Uterus (tissue), 4 donors: ENCODE results near the gene B3GNT9. TPM values are rescaled to one million over a fixed set of nuclear protein-coding genes. Genes with fewer than 3 reads are reported as not detected.

Experiments used
- DNase-seq, 2 donors: peaks; one replicate each; pipeline ENCODE4 v3.0.0-alpha.2; 2019 to 2020
- H3K27ac ChIP-seq, 2 donors: fragments of 200-600 bp; sonication (generic); 1 replicate in 1 of 2; 2 replicates in 1 of 2; pipeline ENCODE4 v1.5.1; 2016 to 2018
- H3K27me3 ChIP-seq, 2 donors: fragments of 200-600 bp; sonication (generic); one replicate each; pipeline ENCODE4 v1.5.1; 2018 to 2019; ENCODE audit warnings: control low read depth in 1 of 2
- H3K36me3 ChIP-seq, 2 donors: fragments of 200-600 bp; sonication (generic); one replicate each; pipeline ENCODE4 v1.5.1; 2019; ENCODE audit warnings: control low read depth in 1 of 2
- H3K4me1 ChIP-seq, 2 donors: fragments of 200-600 bp; sonication (generic); one replicate each; pipeline ENCODE4 v1.5.1; 2018 to 2019; ENCODE audit warnings: control low read depth in 1 of 2
- H3K4me3 ChIP-seq, 2 donors: fragments of 200-600 bp; sonication (generic); 1 replicate in 1 of 2; 2 replicates in 1 of 2; pipeline ENCODE4 v1.5.1; 2018 to 2019; ENCODE audit warnings: mild to moderate bottlenecking in 1 of 2
- H3K9me3 ChIP-seq, 2 donors: fragments of 200-600 bp; sonication (generic); one replicate each; pipeline ENCODE4 v1.5.1; 2019; ENCODE audit warnings: control low read depth in 1 of 2
- POLR2A ChIP-seq, 2 donors: fragments of 450-650 bp; IDR thresholded peaks; one replicate each; pipeline ENCODE4 v1.6.1; 2016; ENCODE audit warnings: antibody characterized with exemption in 2 of 2, mild to moderate bottlenecking in 1 of 2, moderate library complexity in 1 of 2
- intact Hi-C: fragments of 100-400 bp; cut with DNase I; formaldehyde crosslinking; loops from one replicate; pipeline ENCODE4 v1.15.1; 2023; ENCODE audit warnings: low total_unique reads
- total RNA-seq, 4 donors: library from RNA; depleted of rRNA in 3 of 4; stranded (reverse); fragments of >200 nt in 3 of 4; gene quantifications; one replicate each; pipeline versions ENCODE4 v1.1.0 to v1.2.4, GENCODE V29; 2014 to 2023
- TF ChIP-seq, protein P1 (sequence below), 4 experiments: fragments of 200-600 bp in 2 of 4; fragments of 450-650 bp in 2 of 4; sonication (generic) in 2 of 4; IDR thresholded peaks; one replicate each; pipeline ENCODE4 v1.5.1; 2016 to 2019; ENCODE audit warnings: antibody characterized with exemption in 4 of 4, mild to moderate bottlenecking in 2 of 4, moderate library complexity in 1 of 4
- donor health status: DM: yes; HTN: yes; CAD: no.

Gene B3GNT9
- total RNA-seq, 4 donors from 2014 or later, result 2.4 to 40.1 (median 15.1) TPM

DNA sequence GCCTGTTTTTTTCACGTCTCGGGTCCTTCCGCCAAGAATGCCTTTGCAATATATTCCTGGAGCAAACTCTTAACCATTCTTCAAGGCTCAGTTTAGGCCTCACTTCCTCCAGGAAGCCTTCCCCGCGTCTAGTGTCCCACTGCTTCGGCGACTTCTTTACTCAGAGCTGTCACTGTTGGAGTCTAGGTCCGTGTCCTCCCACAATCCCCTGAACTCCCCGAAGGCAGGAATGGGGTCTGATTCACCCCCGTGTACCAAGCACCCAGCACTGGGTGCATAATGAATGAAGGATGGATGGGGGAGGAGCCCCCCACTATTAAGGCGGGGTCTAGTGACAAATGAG, 32.5 kb upstream of the B3GNT9 start:
- TF ChIP-seq POLR2A (IDR thresholded peaks at IDR 0.05), result no peak
- TF ChIP-seq, protein P1, sequence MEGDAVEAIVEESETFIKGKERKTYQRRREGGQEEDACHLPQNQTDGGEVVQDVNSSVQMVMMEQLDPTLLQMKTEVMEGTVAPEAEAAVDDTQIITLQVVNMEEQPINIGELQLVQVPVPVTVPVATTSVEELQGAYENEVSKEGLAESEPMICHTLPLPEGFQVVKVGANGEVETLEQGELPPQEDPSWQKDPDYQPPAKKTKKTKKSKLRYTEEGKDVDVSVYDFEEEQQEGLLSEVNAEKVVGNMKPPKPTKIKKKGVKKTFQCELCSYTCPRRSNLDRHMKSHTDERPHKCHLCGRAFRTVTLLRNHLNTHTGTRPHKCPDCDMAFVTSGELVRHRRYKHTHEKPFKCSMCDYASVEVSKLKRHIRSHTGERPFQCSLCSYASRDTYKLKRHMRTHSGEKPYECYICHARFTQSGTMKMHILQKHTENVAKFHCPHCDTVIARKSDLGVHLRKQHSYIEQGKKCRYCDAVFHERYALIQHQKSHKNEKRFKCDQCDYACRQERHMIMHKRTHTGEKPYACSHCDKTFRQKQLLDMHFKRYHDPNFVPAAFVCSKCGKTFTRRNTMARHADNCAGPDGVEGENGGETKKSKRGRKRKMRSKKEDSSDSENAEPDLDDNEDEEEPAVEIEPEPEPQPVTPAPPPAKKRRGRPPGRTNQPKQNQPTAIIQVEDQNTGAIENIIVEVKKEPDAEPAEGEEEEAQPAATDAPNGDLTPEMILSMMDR (IDR thresholded peaks at IDR 0.05), result no peak
- intact Hi-C loops, result no loop called here
- no peak for DNase-seq
- Histone ChIP-seq H3K4me1 (peaks cover 0 to 9% of the 10 kb centered on the region in 2 donors), H3K27me3 (no peaks in the 10 kb centered on the region), H3K27ac (peak overlapping the region; percentile 97 to 98), H3K9me3 (no peaks in the 10 kb centered on the region), H3K4me3 (peak overlapping the region; percentile 80 to 84), H3K36me3 (no peaks in the 10 kb centered on the region)

DNA sequence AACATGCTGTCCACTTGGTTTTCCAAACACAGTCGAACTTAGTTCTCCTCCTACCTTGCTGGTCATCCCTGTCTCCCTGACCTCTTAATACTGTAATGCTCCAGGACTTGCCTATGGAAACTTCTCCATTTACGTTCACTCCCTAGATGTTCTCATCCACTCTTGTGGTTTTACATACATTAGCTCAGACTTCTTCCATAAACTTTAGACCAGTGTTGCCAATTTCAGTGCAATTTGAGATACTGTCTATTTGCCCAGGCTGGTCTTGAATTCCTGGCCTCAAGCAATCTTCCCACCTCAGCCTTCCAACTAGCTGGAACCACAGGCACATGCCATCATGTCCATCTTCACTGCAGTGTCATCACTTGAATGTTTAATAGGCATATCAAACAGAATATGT, 31.5 kb upstream of the B3GNT9 start:
- Histone ChIP-seq H3K27me3 (no peaks in the 10 kb centered on the region), H3K36me3 (no peaks in the 10 kb centered on the region), H3K9me3 (no peaks in the 10 kb centered on the region), H3K4me3 (no peak overlapping the region), H3K4me1 (peaks cover 0 to 9% of the 10 kb centered on the region in 2 donors), H3K27ac (peak overlapping the region; percentile 63 to 98)
- no peak for DNase-seq
- intact Hi-C loops, result no loop called here
- TF ChIP-seq POLR2A (IDR thresholded peaks at IDR 0.05), result no peak
- TF ChIP-seq, protein P1 (IDR thresholded peaks at IDR 0.05), result no peak

DNA sequence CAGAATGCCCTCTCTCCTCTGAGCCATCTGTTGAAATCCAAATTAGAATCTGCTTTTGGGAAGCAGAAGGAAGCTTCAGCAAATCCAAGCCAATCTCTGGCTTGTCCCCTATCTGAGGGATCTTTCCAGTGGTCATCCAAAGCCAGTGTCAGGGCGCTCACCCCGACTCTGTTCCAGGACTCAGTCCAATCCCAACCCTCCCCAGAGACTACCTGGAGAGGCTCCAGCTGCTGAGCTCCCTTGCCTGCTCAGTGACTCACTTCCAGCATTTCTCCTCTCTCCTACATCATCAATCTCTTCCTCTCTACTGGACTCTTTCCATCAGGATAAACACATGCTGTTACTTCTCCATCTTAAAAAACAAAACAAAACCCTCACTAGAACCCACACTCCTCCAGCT, 30.5 kb upstream of the B3GNT9 start:
- intact Hi-C loops, result no loop called here
- DNase-seq, result peak; percentile 75 to 76
- Histone ChIP-seq H3K9me3 (no peaks in the 10 kb centered on the region), H3K36me3 (no peaks in the 10 kb centered on the region), H3K27me3 (no peaks in the 10 kb centered on the region), H3K4me1 (peaks cover 0 to 9% of the 10 kb centered on the region in 2 donors), H3K4me3 (no peak overlapping the region), H3K27ac (peak overlapping the region; percentile 63 to 98)
- no peak for TF ChIP-seq POLR2A (IDR thresholded peaks at IDR 0.05)
- TF ChIP-seq, protein P1 (IDR thresholded peaks at IDR 0.05), result no peak

DNA sequence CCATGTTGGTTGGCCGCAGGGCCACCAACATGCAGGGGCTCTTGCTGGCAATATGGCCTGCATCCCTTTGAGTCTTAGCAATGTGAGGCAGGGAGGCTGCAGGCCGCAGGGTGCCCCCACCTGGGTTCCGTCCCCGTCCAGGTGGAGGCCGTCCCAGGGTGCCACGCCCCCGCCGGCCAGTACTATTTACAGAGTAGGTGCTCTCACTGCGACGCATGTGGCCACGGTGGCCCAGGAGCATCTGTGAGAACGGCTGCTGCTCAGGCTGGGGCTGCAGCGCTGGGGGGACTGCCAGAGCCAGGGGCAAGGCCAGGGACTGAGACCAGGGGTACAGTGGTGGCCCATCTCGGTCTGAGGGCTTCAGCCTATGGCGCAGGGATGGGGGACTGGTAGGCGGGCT, 29.4 kb upstream of the B3GNT9 start:
- Histone ChIP-seq H3K9me3 (no peaks in the 10 kb centered on the region), H3K27me3 (no peaks in the 10 kb centered on the region), H3K36me3 (no peaks in the 10 kb centered on the region), H3K4me1 (peaks cover 0 to 9% of the 10 kb centered on the region in 2 donors), H3K4me3 (no peak overlapping the region), H3K27ac (peak overlapping the region in 1 of 2 donors; percentile 18)
- intact Hi-C loops, result no loop called here
- no peak for DNase-seq
- TF ChIP-seq POLR2A (IDR thresholded peaks at IDR 0.05), result no peak
- TF ChIP-seq, protein P1 (IDR thresholded peaks at IDR 0.05), result no peak

DNA sequence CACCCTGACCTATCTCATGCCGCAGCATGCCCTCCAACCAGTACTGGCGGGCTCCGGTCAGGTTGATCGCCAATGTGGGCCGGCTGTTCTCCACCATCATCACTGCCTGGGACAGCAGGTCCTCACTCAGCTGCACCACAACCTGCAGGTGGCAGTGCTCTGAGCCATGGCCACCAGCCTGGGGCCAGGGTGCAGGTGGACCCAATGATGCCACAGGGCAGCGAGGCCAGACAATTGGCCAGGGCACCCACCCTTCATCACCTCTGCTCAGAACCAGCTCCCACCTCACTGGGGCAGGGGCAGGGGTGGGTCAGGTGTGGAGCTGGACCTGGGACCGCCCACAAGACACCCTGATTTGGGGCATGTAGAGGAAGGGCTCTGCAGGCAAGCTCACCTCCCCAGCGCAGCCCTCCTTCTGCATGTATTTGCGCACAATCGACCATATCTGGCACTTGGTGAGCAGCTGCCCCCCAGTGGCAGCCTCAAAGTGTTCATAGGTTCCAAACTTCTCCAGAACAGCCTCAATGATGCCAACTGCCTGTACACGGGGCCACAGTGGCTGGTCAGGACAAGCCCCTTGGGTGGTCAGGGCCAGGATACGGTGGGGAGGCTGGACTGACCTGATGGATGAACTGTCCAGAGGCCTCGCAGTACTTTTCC, 28.8 kb upstream of the B3GNT9 start:
- Histone ChIP-seq H3K27ac (no peak overlapping the region), H3K36me3 (no peaks in the 10 kb centered on the region), H3K4me1 (peaks cover 0 to 4% of the 10 kb centered on the region in 2 donors), H3K27me3 (no peaks in the 10 kb centered on the region), H3K9me3 (no peaks in the 10 kb centered on the region), H3K4me3 (no peak overlapping the region)
- intact Hi-C loops, result no loop called here
- TF ChIP-seq POLR2A (IDR thresholded peaks at IDR 0.05), result no peak
- TF ChIP-seq, protein P1 (IDR thresholded peaks at IDR 0.05), result no peak
- no peak for DNase-seq
